ENCODE results near the gene PPARGC1A.

Gene PPARGC1A

GRCh38 chr4:23768541-23768940 lies 121.3 kb downstream of the PPARGC1A start:
- no CpG with 5 or more reads among the region's 1 CpG for WGBS
- no peaks in the 10 kb centered on the region for H3K9me3 ChIP-seq (ENCODE audit: insufficient read depth, low read depth, low read length)
- H3K27me3 ChIP-seq (ENCODE audit: insufficient read depth, low read length): no peaks in the 10 kb centered on the region
- H3K27ac ChIP-seq (ENCODE audit: low read depth, low read length): no peak overlapping the region
- H3K36me3 ChIP-seq (ENCODE audit: insufficient read depth, low read length): no peaks in the 10 kb centered on the region
- H3K9ac ChIP-seq (ENCODE audit: low read depth, low read length): no peak overlapping the region
- peaks cover 5% of the 10 kb centered on the region; the same call in 1 of the 2 replicates for H3K4me1 ChIP-seq (ENCODE audit: insufficient read depth, low read length)
- no peak overlapping the region for H3K4me3 ChIP-seq (ENCODE audit: low read length)

GRCh38 chr4:23766344-23766743 lies 123.5 kb downstream of the PPARGC1A start:
- Histone ChIP-seq H3K9me3 (ENCODE audit: insufficient read depth, low read depth, low read length) (no peaks in the 10 kb centered on the region), H3K27me3 (ENCODE audit: insufficient read depth, low read length) (no peaks in the 10 kb centered on the region), H3K4me1 (ENCODE audit: insufficient read depth, low read length) (no peaks in the 10 kb centered on the region), H3K4me3 (ENCODE audit: low read length) (no peak overlapping the region), H3K36me3 (ENCODE audit: insufficient read depth, low read length) (no peaks in the 10 kb centered on the region), H3K27ac (ENCODE audit: low read depth, low read length) (no peak overlapping the region), H3K9ac (ENCODE audit: low read depth, low read length) (no peak overlapping the region)
- 98% methylated on average over 2 of the region's 2 CpGs for WGBS

- Histone ChIP-seq H3K9me3 (ENCODE audit: insufficient read depth, low read depth, low read length) (no peaks in the 10 kb centered on the region), H3K9ac (ENCODE audit: low read depth, low read length) (no peak overlapping the region), H3K36me3 (ENCODE audit: insufficient read depth, low read length) (no peaks in the 10 kb centered on the region), H3K4me1 (ENCODE audit: insufficient read depth, low read length) (no peaks in the 10 kb centered on the region), H3K27ac (ENCODE audit: low read depth, low read length) (no peak overlapping the region), H3K4me3 (ENCODE audit: low read length) (no peak overlapping the region), H3K27me3 (ENCODE audit: insufficient read depth, low read length) (no peaks in the 10 kb centered on the region)
- 93% methylated on average over 3 of the region's 3 CpGs for WGBS
These were observed 126.3 kb downstream of the PPARGC1A start for GRCh38 chr4:23763559-23763958.

GRCh38 chr4:23762551-23762950 lies 127.3 kb downstream of the PPARGC1A start:
- no peak overlapping the region for H3K4me3 ChIP-seq (ENCODE audit: low read length)
- H3K36me3 ChIP-seq (ENCODE audit: insufficient read depth, low read length): no peaks in the 10 kb centered on the region
- no peak overlapping the region for H3K9ac ChIP-seq (ENCODE audit: low read depth, low read length)
- no peaks in the 10 kb centered on the region for H3K9me3 ChIP-seq (ENCODE audit: insufficient read depth, low read depth, low read length)
- H3K4me1 ChIP-seq (ENCODE audit: insufficient read depth, low read length): no peaks in the 10 kb centered on the region
- WGBS: 97% methylated on average over 2 of the region's 2 CpGs
- H3K27ac ChIP-seq (ENCODE audit: low read depth, low read length): no peak overlapping the region
- no peaks in the 10 kb centered on the region for H3K27me3 ChIP-seq (ENCODE audit: insufficient read depth, low read length)

GRCh38 chr4:23759066-23759465 lies 130.8 kb downstream of the PPARGC1A start:
- Histone ChIP-seq H3K27ac (ENCODE audit: low read depth, low read length) (no peak overlapping the region), H3K4me3 (ENCODE audit: low read length) (no peak overlapping the region), H3K9ac (ENCODE audit: low read depth, low read length) (no peak overlapping the region), H3K4me1 (ENCODE audit: insufficient read depth, low read length) (no peaks in the 10 kb centered on the region), H3K27me3 (ENCODE audit: insufficient read depth, low read length) (no peaks in the 10 kb centered on the region), H3K9me3 (ENCODE audit: insufficient read depth, low read depth, low read length) (no peaks in the 10 kb centered on the region), H3K36me3 (ENCODE audit: insufficient read depth, low read length) (no peaks in the 10 kb centered on the region)
- WGBS: 93% methylated on average over 2 of the region's 2 CpGs

GRCh38 chr4:23754688-23755087 lies 135.2 kb downstream of the PPARGC1A start:
- H3K9me3 ChIP-seq (ENCODE audit: insufficient read depth, low read depth, low read length): no peaks in the 10 kb centered on the region
- no peaks in the 10 kb centered on the region for H3K4me1 ChIP-seq (ENCODE audit: insufficient read depth, low read length)
- H3K4me3 ChIP-seq (ENCODE audit: low read length): no peak overlapping the region
- H3K27me3 ChIP-seq (ENCODE audit: insufficient read depth, low read length): no peaks in the 10 kb centered on the region
- H3K36me3 ChIP-seq (ENCODE audit: insufficient read depth, low read length): no peaks in the 10 kb centered on the region
- H3K9ac ChIP-seq (ENCODE audit: low read depth, low read length): no peak overlapping the region
- no peak overlapping the region for H3K27ac ChIP-seq (ENCODE audit: low read depth, low read length)
- WGBS: 86% methylated on average over 1 of the region's 1 CpG

GRCh38 chr4:23750125-23750524 lies 139.7 kb downstream of the PPARGC1A start:
- Histone ChIP-seq H3K27me3 (ENCODE audit: insufficient read depth, low read length) (no peaks in the 10 kb centered on the region), H3K27ac (ENCODE audit: low read depth, low read length) (no peak overlapping the region), H3K9me3 (ENCODE audit: insufficient read depth, low read depth, low read length) (no peaks in the 10 kb centered on the region; the same call in 1 of the 2 replicates), H3K4me1 (ENCODE audit: insufficient read depth, low read length) (no peaks in the 10 kb centered on the region), H3K9ac (ENCODE audit: low read depth, low read length) (no peak overlapping the region), H3K36me3 (ENCODE audit: insufficient read depth, low read length) (no peaks in the 10 kb centered on the region), H3K4me3 (ENCODE audit: low read length) (no peak overlapping the region)
- 91% methylated on average over 1 of the region's 2 CpGs for WGBS

GRCh38 chr4:23747281-23747735 lies 142.5 kb downstream of the PPARGC1A start:
- no peak overlapping the region for H3K27ac ChIP-seq (ENCODE audit: low read depth, low read length)
- no peaks in the 10 kb centered on the region for H3K4me1 ChIP-seq (ENCODE audit: insufficient read depth, low read length)
- H3K9me3 ChIP-seq (ENCODE audit: insufficient read depth, low read depth, low read length): no peaks in the 10 kb centered on the region; the same call in 1 of the 2 replicates
- no peak overlapping the region for H3K9ac ChIP-seq (ENCODE audit: low read depth, low read length)
- 88% methylated on average over 2 of the region's 2 CpGs for WGBS
- no peaks in the 10 kb centered on the region for H3K27me3 ChIP-seq (ENCODE audit: insufficient read depth, low read length)
- no peaks in the 10 kb centered on the region for H3K36me3 ChIP-seq (ENCODE audit: insufficient read depth, low read length)
- no peak overlapping the region for H3K4me3 ChIP-seq (ENCODE audit: low read length)

GRCh38 chr4:23746672-23747071 lies 143.2 kb downstream of the PPARGC1A start:
- H3K4me1 ChIP-seq (ENCODE audit: insufficient read depth, low read length): no peaks in the 10 kb centered on the region
- no peak overlapping the region for H3K27ac ChIP-seq (ENCODE audit: low read depth, low read length)
- no peaks in the 10 kb centered on the region; the same call in 1 of the 2 replicates for H3K9me3 ChIP-seq (ENCODE audit: insufficient read depth, low read depth, low read length)
- H3K36me3 ChIP-seq (ENCODE audit: insufficient read depth, low read length): no peaks in the 10 kb centered on the region
- no peak overlapping the region for H3K9ac ChIP-seq (ENCODE audit: low read depth, low read length)
- 95% methylated on average over 2 of the region's 2 CpGs for WGBS
- H3K27me3 ChIP-seq (ENCODE audit: insufficient read depth, low read length): no peaks in the 10 kb centered on the region
- no peak overlapping the region for H3K4me3 ChIP-seq (ENCODE audit: low read length)

- H3K4me1 ChIP-seq (ENCODE audit: insufficient read depth, low read length): no peaks in the 10 kb centered on the region
- no peak overlapping the region for H3K4me3 ChIP-seq (ENCODE audit: low read length)
- H3K9me3 ChIP-seq (ENCODE audit: insufficient read depth, low read depth, low read length): no peaks in the 10 kb centered on the region; the same call in 1 of the 2 replicates
- no peaks in the 10 kb centered on the region for H3K36me3 ChIP-seq (ENCODE audit: insufficient read depth, low read length)
- H3K9ac ChIP-seq (ENCODE audit: low read depth, low read length): no peak overlapping the region
- over 99% methylated on average over 3 of the region's 3 CpGs for WGBS
- H3K27ac ChIP-seq (ENCODE audit: low read depth, low read length): no peak overlapping the region
- no peaks in the 10 kb centered on the region for H3K27me3 ChIP-seq (ENCODE audit: insufficient read depth, low read length)
These were observed 143.8 kb downstream of the PPARGC1A start for GRCh38 chr4:23746027-23746426.

- Histone ChIP-seq H3K27ac (ENCODE audit: low read depth, low read length) (no peak overlapping the region), H3K27me3 (ENCODE audit: insufficient read depth, low read length) (no peaks in the 10 kb centered on the region), H3K4me3 (ENCODE audit: low read length) (no peak overlapping the region), H3K4me1 (ENCODE audit: insufficient read depth, low read length) (no peaks in the 10 kb centered on the region), H3K9ac (ENCODE audit: low read depth, low read length) (no peak overlapping the region), H3K36me3 (ENCODE audit: insufficient read depth, low read length) (no peaks in the 10 kb centered on the region), H3K9me3 (ENCODE audit: insufficient read depth, low read depth, low read length) (no peaks in the 10 kb centered on the region; the same call in 1 of the 2 replicates)
- WGBS: 96% methylated on average over 2 of the region's 3 CpGs
These were observed 144.5 kb downstream of the PPARGC1A start for GRCh38 chr4:23745377-23745776.

All from HUES64 (cell line).